ENCODE measurements around the gene SORL1. TPM values are rescaled to one million over a fixed set of nuclear protein-coding genes. Genes with fewer than 3 reads are reported as not detected.

The SORL1 gene
- total RNA-seq, 1 experiment from 2014 or later, result 197 TPM

- H3K27ac ChIP-seq (ENCODE audit: low read length), result no peak overlapping the region
These were observed 212.0 kb downstream of the SORL1 start for GRCh38 chr11:121664144-121664543.

GRCh38 chr11:121665206-121665838, 213.2 kb downstream of the SORL1 start:
- Histone ChIP-seq H3K27me3 (ENCODE audit: low read length) (no peaks in the 10 kb centered on the region), H2AFZ (ENCODE audit: low read length) (no peak overlapping the region), H3K9me2 (replicated peaks; ENCODE audit: insufficient read depth, low read length) (no peaks in the 10 kb centered on the region), H3K4me3 (ENCODE audit: low read length) (no peak overlapping the region), H4K20me1 (ENCODE audit: insufficient read depth, low read depth, low read length) (no peaks in the 10 kb centered on the region), H3K36me3 (ENCODE audit: insufficient read depth, low read length) (no peaks in the 10 kb centered on the region), H3K27ac (ENCODE audit: low read length) (no peak overlapping the region), H3K9me3 (ENCODE audit: low read length) (no peaks in the 10 kb centered on the region), H3K9ac (ENCODE audit: low read length) (no peak overlapping the region), H3K4me1 (ENCODE audit: low read length) (no peaks in the 10 kb centered on the region), H3K4me2 (ENCODE audit: low read depth, low read length, poor library complexity, severe bottlenecking) (no peak overlapping the region), H3K79me2 (ENCODE audit: low read length) (no peaks in the 10 kb centered on the region)
- no peak for DNase-seq

More at GRCh38 chr11:121664144-121664543, 212.0 kb downstream of the SORL1 start:
- Histone ChIP-seq H3K9me3 (ENCODE audit: low read length) (no peaks in the 10 kb centered on the region), H3K9me2 (replicated peaks; ENCODE audit: insufficient read depth, low read length) (no peaks in the 10 kb centered on the region), H3K9ac (ENCODE audit: low read length) (no peak overlapping the region), H4K20me1 (ENCODE audit: insufficient read depth, low read depth, low read length) (no peaks in the 10 kb centered on the region), H3K36me3 (ENCODE audit: insufficient read depth, low read length) (no peaks in the 10 kb centered on the region), H3K4me3 (ENCODE audit: low read length) (no peak overlapping the region), H3K79me2 (ENCODE audit: low read length) (no peaks in the 10 kb centered on the region), H3K4me1 (ENCODE audit: low read length) (no peaks in the 10 kb centered on the region), H2AFZ (ENCODE audit: low read length) (no peak overlapping the region), H3K27me3 (ENCODE audit: low read length) (no peaks in the 10 kb centered on the region), H3K4me2 (ENCODE audit: low read depth, low read length, poor library complexity, severe bottlenecking) (no peak overlapping the region)
- DNase-seq, result no peak

GRCh38 chr11:121667836-121668235, 215.7 kb downstream of the SORL1 start:
- H3K9me3 ChIP-seq (ENCODE audit: low read length), result no peaks in the 10 kb centered on the region
- no peak for DNase-seq
- no peaks in the 10 kb centered on the region for H3K79me2 ChIP-seq (ENCODE audit: low read length)

GRCh38 chr11:121669422-121669821, 217.3 kb downstream of the SORL1 start:
- H3K79me2 ChIP-seq (ENCODE audit: low read length), result no peaks in the 10 kb centered on the region
- H3K36me3 ChIP-seq (ENCODE audit: insufficient read depth, low read length), result no peaks in the 10 kb centered on the region
- H3K27ac ChIP-seq (ENCODE audit: low read length), result no peak overlapping the region
- H3K4me3 ChIP-seq (ENCODE audit: low read length), result no peak overlapping the region
- DNase-seq, result no peak
- H3K4me2 ChIP-seq (ENCODE audit: low read depth, low read length, poor library complexity, severe bottlenecking), result no peak overlapping the region
- H3K9me3 ChIP-seq (ENCODE audit: low read length), result no peaks in the 10 kb centered on the region
- H3K4me1 ChIP-seq (ENCODE audit: low read length), result peaks cover 13% of the 10 kb centered on the region
- H3K9ac ChIP-seq (ENCODE audit: low read length), result no peak overlapping the region
- H4K20me1 ChIP-seq (ENCODE audit: insufficient read depth, low read depth, low read length), result no peaks in the 10 kb centered on the region
- H2AFZ ChIP-seq (ENCODE audit: low read length), result no peak overlapping the region
- no peaks in the 10 kb centered on the region for H3K9me2 ChIP-seq (replicated peaks; ENCODE audit: insufficient read depth, low read length)
- no peaks in the 10 kb centered on the region for H3K27me3 ChIP-seq (ENCODE audit: low read length)

More at GRCh38 chr11:121667836-121668235, 215.7 kb downstream of the SORL1 start:
- Histone ChIP-seq H4K20me1 (ENCODE audit: insufficient read depth, low read depth, low read length) (no peaks in the 10 kb centered on the region), H3K4me1 (ENCODE audit: low read length) (peaks cover 13% of the 10 kb centered on the region), H3K27me3 (ENCODE audit: low read length) (no peaks in the 10 kb centered on the region), H3K9me2 (replicated peaks; ENCODE audit: insufficient read depth, low read length) (no peaks in the 10 kb centered on the region), H3K36me3 (ENCODE audit: insufficient read depth, low read length) (no peaks in the 10 kb centered on the region), H3K4me2 (ENCODE audit: low read depth, low read length, poor library complexity, severe bottlenecking) (no peak overlapping the region), H3K27ac (ENCODE audit: low read length) (no peak overlapping the region), H3K9ac (ENCODE audit: low read length) (no peak overlapping the region), H3K4me3 (ENCODE audit: low read length) (no peak overlapping the region), H2AFZ (ENCODE audit: low read length) (no peak overlapping the region)

GRCh38 chr11:121670266-121670665, 218.2 kb downstream of the SORL1 start:
- H3K4me1 ChIP-seq (ENCODE audit: low read length), result peaks cover 13% of the 10 kb centered on the region
- no peak overlapping the region for H2AFZ ChIP-seq (ENCODE audit: low read length)
- no peak for DNase-seq
- H3K27me3 ChIP-seq (ENCODE audit: low read length), result no peaks in the 10 kb centered on the region
- H3K36me3 ChIP-seq (ENCODE audit: insufficient read depth, low read length), result no peaks in the 10 kb centered on the region
- H3K9me2 ChIP-seq (replicated peaks; ENCODE audit: insufficient read depth, low read length), result no peaks in the 10 kb centered on the region
- H3K27ac ChIP-seq (ENCODE audit: low read length), result no peak overlapping the region
- H3K9ac ChIP-seq (ENCODE audit: low read length), result no peak overlapping the region
- H4K20me1 ChIP-seq (ENCODE audit: insufficient read depth, low read depth, low read length), result no peaks in the 10 kb centered on the region
- no peak overlapping the region for H3K4me3 ChIP-seq (ENCODE audit: low read length)
- no peaks in the 10 kb centered on the region for H3K9me3 ChIP-seq (ENCODE audit: low read length)
- H3K4me2 ChIP-seq (ENCODE audit: low read depth, low read length, poor library complexity, severe bottlenecking), result no peak overlapping the region
- H3K79me2 ChIP-seq (ENCODE audit: low read length), result no peaks in the 10 kb centered on the region

- Histone ChIP-seq H3K9ac (ENCODE audit: low read length) (no peak overlapping the region), H4K20me1 (ENCODE audit: insufficient read depth, low read depth, low read length) (no peaks in the 10 kb centered on the region)
These were observed 218.7 kb downstream of the SORL1 start for GRCh38 chr11:121670805-121671282.

GRCh38 chr11:121671283-121672168, 219.4 kb downstream of the SORL1 start:
- H3K36me3 ChIP-seq (ENCODE audit: insufficient read depth, low read length), result no peaks in the 10 kb centered on the region
- no peak for DNase-seq
- H4K20me1 ChIP-seq (ENCODE audit: insufficient read depth, low read depth, low read length), result no peaks in the 10 kb centered on the region
- H3K4me1 ChIP-seq (ENCODE audit: low read length), result peaks cover 13% of the 10 kb centered on the region
- H3K9me3 ChIP-seq (ENCODE audit: low read length), result no peaks in the 10 kb centered on the region
- no peaks in the 10 kb centered on the region for H3K79me2 ChIP-seq (ENCODE audit: low read length)
- no peaks in the 10 kb centered on the region for H3K9me2 ChIP-seq (replicated peaks; ENCODE audit: insufficient read depth, low read length)
- no peak overlapping the region for H3K4me3 ChIP-seq (ENCODE audit: low read length)
- H3K9ac ChIP-seq (ENCODE audit: low read length), result no peak overlapping the region
- H2AFZ ChIP-seq (ENCODE audit: low read length), result no peak overlapping the region
- H3K27ac ChIP-seq (ENCODE audit: low read length), result no peak overlapping the region
- H3K27me3 ChIP-seq (ENCODE audit: low read length), result no peaks in the 10 kb centered on the region
- no peak overlapping the region for H3K4me2 ChIP-seq (ENCODE audit: low read depth, low read length, poor library complexity, severe bottlenecking)

More at GRCh38 chr11:121670805-121671282, 218.7 kb downstream of the SORL1 start:
- Histone ChIP-seq H3K79me2 (ENCODE audit: low read length) (no peaks in the 10 kb centered on the region), H3K36me3 (ENCODE audit: insufficient read depth, low read length) (no peaks in the 10 kb centered on the region), H3K4me2 (ENCODE audit: low read depth, low read length, poor library complexity, severe bottlenecking) (no peak overlapping the region), H3K4me1 (ENCODE audit: low read length) (peaks cover 13% of the 10 kb centered on the region), H2AFZ (ENCODE audit: low read length) (no peak overlapping the region), H3K27ac (ENCODE audit: low read length) (no peak overlapping the region), H3K4me3 (ENCODE audit: low read length) (no peak overlapping the region), H3K9me2 (replicated peaks; ENCODE audit: insufficient read depth, low read length) (no peaks in the 10 kb centered on the region), H3K27me3 (ENCODE audit: low read length) (no peaks in the 10 kb centered on the region), H3K9me3 (ENCODE audit: low read length) (no peaks in the 10 kb centered on the region)
- no peak for DNase-seq

Measured in Karpas-422 (cell line).